NCI-H460 (cell line): ENCODE results near the gene DPPA2. TPM values are rescaled to one million over a fixed set of nuclear protein-coding genes. Genes with fewer than 3 reads are reported as not detected.
A peak's percentile ranks its signal among the peaks of the same experiment; 100 is the strongest.

ENCODE experiments used
- DNase-seq: peaks from one replicate; pipeline ENCODE4 v3.0.0-alpha.2; 2016; ENCODE audit warnings: low read depth; ENCODE audit errors: extremely low read depth
- small RNA-seq, 2 experiments: library from RNA; depleted of rRNA; stranded (forward); fragments of <200 nt; gene quantifications; one replicate each; pipeline ENCODE3, GENCODE V24; 2014
- total RNA-seq: library from RNA; depleted of rRNA; stranded (reverse); fragments of >200 nt; shearing (Covaris generic); gene quantifications from 2 replicates; pipeline ENCODE4 v1.2.3, GENCODE V29; 2014; rRNA removed

DPPA2 gene
- total RNA-seq, 1 experiment from 2014 or later = not detected

DNA sequence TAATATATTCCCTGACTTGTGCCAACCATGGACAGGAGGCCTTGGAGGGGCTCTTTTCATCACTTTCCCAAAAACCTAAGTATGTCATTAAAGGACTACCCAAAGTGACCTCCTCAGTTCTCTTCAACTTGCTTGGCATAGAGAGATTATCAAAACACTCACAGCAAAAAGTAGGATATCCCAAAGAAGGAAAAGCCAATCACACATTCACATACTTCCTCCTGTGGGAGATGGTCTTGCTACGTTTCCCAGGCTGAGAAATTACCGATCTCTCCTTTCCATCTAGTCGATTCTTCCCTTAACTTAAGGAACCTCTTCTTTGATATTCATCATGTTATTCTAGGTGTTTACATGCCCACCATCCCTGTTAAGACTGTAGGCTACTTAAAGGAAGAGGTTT lies 11.9 kb upstream of the DPPA2 start:
- DNase-seq = no peak

DNA sequence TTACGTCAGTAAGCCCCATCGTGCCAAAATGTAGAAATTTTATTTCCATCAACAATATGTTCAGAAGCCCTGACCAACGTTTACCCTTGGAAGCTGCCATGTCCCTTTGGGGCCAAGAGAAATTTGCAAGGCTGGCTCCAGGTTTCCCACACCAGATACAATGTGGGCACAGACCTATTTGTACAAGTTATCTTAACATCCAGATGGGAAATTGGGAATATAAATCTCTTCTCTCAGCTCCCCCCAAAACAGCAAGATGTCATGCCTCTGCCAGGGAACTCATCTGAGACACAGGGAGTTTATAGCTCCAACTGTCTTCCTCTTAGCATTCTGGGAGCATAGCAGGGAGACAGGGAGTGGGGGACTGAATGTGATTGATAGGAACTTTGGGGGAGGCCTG lies 9.3 kb upstream of the DPPA2 start:
- no peak for DNase-seq

DNA sequence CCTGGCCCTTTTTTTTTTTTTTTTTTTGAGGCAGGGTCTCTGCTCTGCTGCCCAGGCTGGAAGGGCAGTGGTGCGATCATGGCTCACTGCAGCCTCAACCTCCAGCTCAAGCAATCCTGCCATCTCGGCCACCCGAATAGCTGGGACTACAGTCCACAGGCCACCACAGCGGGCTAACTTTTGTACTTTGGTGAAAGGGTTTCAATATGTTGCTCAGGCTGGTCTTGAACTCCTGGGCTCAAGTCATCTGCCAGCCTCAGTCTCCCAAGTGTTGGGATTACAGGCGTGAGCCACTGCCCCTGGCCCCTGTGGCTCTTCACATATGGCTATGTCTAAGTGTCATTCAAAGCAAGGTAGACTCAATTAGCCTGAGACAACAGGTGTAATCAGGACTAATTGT lies 8.8 kb upstream of the DPPA2 start:
- no peak for DNase-seq

DNA sequence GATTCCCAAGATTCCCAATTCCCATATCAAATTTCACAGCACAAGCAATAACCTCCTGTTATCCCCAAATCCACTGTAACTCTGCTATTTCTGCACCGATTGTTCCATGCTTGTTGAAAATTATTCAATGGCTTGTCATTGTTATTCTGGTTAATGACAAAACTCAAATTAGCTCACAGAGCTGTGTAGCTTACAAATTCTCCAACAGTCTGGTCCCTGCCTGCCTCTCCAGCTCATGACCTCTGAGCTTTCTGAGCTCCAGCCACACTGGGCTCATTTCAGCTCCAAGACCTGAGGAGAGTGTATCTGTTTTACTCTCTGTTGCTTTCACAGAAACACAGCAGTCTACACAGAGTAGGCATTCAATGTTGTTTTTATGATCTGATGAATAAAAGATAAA lies 3.3 kb downstream of the DPPA2 start:
- no peak for DNase-seq

DNA sequence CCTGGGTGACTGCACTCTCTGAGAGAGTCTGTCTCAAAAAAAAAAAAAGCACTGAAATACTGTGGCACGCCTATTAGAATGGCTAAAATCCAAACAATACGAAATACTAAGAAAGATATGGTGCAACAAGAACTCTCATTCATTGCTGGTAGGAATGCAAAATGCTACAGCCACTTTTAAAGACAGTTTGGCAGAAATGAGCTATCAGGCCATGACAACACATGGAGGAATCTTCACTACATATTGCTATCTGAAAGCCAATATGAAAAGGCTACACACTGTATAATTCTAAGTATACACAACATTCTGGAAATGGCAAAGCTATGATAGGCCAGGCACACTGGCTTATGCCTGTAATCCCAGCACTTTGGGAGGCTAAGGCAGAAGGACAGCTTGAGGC lies 18.8 kb downstream of the DPPA2 start:
- DNase-seq = no peak

DNA sequence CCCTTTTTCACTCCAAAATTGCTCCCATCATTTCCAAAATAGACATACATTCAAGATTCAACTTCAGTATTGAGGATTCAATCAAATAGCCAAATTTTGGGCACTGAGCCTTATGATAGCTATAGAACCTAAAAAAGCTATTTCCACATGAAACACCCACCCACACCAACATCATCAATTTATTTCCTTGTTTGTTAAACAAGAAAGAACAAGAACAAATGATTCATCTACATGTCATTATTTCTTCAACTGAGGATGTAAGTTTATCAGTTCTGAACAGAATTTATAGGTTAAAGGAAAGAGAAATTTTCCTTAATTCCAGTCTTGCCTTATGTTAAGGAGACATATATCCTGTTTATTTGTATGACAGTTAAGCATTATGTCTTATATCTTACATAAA lies 32.2 kb downstream of the DPPA2 start:
- no peak for DNase-seq

DNA sequence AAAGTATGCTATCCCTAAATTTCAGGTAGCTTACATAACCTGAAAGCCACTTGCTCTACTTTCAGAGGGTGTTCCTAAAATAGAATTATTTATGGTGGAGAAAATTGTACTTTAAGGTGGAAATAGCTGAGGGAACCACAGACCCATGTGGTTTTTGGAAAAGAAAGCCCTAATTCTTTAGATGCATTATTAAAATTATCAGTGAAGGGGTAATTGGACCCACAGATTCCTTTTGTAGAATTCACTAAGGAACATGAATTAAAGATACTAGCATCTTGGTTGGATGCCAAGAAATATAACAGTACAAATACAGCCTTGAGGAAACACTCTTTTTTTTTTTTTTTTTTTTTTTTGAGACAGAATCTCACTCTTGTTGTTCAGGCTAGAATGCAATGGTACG lies 37.8 kb downstream of the DPPA2 start:
- DNase-seq = no peak

DNA sequence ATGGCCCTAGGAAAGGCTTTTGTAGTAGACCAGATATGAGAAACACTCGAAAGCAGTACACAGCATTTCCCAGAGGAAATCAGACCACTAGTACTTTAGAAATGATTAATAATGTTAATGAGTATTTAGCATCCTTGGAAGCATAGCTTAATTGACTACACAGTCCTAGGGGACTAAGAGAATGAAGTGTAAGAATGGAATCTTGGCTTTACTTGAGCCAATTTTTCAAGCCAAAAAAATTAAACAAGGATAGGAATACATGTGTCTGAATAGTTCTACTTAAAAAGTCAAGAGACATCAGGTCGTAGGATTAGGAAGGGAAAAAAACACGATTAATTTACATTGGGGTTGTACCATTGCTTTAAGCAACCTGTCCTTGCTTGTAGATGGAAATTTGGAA lies 38.2 kb downstream of the DPPA2 start:
- no peak for DNase-seq

DNA sequence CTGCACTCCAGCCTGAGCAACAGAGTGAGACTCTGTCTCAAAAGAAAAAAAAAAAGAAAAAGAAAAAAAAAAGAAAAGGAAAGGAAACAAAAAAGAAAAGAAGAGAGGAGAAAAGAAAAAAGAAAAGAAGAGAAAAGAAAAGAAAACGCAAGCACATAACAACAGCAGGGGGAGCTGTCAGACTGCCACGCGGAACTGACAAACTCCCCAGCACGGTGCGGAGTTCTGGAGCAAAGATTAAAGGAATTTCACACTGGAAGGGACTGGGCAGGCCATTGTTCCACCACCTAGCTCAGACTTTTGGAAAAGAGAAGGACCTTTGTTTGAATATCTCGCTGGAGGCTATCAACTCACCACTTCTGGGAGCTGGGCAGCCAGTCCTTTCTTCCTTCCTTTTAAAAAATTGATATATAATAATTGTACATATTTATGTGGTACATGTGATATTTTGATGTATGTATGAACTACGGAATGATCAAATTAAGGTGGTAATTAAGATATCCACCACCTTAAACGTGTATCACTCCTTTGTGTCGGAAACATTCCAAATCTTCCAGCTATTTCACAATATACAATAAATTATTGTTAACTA lies 40.5 kb downstream of the DPPA2 start:
- peak; percentile 30 for DNase-seq

DNA sequence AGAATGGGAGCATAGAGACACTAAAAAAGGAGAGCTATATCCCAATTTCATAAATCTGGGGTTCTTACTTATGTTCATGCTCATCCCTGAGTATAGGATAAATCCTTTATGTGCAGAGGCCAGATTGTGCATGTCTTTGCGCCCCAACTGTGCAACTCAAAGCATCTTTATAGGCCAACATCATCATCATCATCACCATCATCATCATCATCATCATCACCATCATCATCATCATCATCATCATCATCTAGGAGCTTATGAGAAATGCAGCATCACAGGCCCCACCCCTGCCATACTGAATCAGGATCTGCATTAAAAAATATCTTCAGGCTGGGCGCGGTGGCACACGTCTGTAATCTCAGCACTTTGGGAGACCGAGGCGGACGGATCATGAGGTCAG lies 45.5 kb downstream of the DPPA2 start:
- no peak for DNase-seq

DNA sequence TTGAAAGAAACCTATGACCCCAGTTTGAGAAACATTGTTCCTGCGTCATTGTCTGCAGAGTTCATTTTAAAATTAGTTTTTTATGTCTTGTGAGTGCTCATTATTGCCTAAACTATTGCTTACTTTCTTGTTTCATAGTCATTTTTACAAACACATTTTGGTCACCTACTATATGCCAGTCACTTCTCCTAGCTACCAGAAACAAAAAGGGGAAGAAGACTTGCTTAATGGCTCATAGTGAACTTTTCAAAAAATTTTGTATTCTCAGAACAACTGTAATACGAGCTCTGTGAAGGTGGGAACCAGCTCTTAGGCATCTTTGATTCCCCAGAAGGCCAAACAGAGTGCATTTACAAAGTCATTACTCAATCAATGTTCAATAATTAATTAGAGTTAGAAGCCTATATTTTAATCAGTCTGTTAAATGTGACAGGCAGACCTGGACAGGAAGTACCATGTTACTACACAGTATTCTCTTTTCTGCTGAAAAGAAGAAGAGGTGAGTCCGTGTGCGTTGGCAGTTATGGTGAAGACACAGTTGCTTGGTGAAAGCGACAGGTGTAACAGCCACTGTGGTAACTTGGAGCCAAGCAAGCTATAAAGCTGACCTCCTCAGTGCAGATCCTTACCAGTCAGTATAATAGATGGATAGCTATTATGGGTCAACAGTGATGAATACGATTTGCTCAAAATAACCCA lies 46.6 kb downstream of the DPPA2 start:
- no peak for DNase-seq

DNA sequence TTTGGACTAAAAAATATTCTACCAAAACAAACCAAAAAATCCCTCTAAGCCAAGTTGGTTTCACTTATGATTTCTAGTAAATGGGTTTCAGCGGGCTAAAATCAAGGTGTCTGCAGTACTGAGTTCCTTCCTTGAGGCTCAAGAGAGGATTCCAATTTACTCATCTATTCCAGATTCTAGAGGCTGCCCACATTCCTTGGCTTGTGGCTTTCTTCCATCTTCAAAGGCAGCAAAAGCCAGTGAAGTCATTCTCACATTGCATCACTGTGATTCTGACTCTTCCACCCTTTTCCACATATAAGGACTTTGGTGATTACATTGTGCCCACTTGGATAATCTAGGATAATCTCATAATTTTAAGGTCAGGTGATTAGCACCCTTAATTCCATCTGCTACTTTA lies 48.1 kb downstream of the DPPA2 start:
- no peak for DNase-seq

DNA sequence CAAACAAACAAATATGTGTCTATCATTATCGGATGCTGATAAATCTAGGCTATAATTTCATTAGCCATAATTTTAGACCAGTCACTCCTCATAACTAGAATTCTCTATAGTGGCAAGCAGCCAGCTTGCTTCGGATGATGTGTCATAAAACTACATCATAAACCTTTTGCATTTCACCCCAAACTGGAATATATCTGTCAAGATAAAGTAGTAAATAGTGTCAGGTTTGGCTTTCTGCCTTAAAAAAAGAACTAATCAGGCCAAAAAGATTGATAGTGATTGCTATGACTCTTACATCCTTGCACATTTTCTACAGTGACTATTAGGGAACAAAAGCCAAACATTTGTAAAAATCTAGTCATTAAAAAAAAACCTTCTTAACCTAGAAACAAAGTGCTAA lies 51.0 kb downstream of the DPPA2 start:
- DNase-seq = no peak

DNA sequence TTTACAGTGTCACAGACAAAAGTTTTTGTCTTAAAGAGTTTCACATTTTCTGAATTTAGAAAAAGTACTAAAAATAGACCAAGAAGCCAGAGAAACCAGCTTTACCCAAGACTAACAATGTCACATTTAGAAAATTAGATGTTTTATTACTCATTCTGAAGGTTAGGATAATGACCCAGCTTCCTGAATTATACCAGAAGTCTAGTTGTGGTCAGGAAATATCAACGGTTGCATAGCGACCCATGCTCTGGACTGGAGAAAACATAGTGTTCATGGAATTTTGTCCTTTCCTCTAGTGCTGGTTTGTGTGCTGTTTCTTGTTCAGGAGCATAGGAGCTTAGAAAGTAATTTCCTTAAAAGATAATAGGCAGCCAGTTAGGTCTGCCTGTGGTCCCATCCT lies 59.0 kb downstream of the DPPA2 start:
- no peak for DNase-seq

DNA sequence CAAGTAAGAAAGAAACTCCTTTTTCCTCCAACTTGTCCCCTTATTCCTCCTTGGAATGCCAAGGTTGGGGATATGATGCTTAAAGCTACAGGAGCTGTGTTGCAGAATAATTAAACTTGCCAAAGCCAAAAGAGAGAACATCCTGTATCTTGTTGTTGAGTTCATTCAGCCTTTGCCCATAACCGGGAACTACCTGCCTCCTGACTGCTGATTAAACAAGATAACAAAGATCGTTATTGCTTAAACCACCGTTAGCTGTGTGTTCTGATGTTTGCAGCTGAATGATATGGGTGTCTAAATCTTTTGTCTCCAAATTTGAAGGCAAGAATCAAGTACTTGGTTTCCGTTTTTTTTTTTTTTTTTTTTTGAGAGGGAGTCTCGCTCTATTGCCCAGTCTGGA lies 61.5 kb downstream of the DPPA2 start:
- DNase-seq = no peak

DNA sequence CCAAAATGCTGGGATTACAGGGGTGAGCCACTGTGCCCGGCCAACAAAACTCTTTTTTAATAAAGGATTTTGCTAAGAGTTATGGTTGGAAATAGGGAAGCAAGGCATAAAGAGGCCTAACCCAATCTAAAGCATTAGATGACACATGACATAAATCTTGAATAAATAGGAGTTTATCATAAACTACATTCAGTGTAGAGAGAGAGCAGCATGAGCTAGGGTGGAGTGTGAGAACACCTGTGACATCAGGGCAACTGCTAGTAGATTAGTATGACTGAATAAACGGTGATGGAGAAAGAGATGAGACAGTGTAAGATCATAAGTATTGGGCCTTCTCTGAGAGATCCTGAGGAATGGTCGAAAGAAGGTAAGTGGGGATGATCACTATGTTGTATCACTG lies 63.7 kb downstream of the DPPA2 start:
- no peak for DNase-seq

Small RNA genes within 50 kb of the gene (small RNA-seq; reads per million reads assigned to genes)
- gene AC124945.1 (0 reads per million in 2 experiments), gene RF00017 (0 reads per million in 2 experiments)

Other genes with a start within 250 kb of the DPPA2 start
- gene MORC1, start 198.4 kb downstream of the DPPA2 start, total RNA-seq = not detected in 2 replicates
- gene C3orf85, start 179.8 kb downstream of the DPPA2 start, total RNA-seq = not detected in 2 replicates
- gene DPPA4, start 21.0 kb upstream of the DPPA2 start, total RNA-seq = not detected in 2 replicates